ENCODE data around the gene DCTD.

Gene DCTD

GRCh38 chr4:182848685-182849084 is 68.5 kb downstream of the DCTD start:
- Histone ChIP-seq H3K4me2 (ENCODE audit: low read depth, low read length) (no peak overlapping the region), H3K4me1 (ENCODE audit: low read length) (no peaks in the 10 kb centered on the region), H3K9me2 (replicated peaks; ENCODE audit: insufficient read depth, low read length) (no peaks in the 10 kb centered on the region), H3K27me3 (replicated peaks; ENCODE audit: insufficient read depth, low read length) (no peaks in the 10 kb centered on the region), H3K36me3 (replicated peaks; ENCODE audit: insufficient read depth, low read length) (no peaks in the 10 kb centered on the region), H3F3A (ENCODE audit: insufficient read depth, low read length) (no peaks in the 10 kb centered on the region), H3K9me3 (replicated peaks; ENCODE audit: insufficient read depth, low read length) (no peaks in the 10 kb centered on the region), H2AFZ (ENCODE audit: low read length) (no peak overlapping the region), H3K4me3 (ENCODE audit: low read length) (no peak overlapping the region), H3K9ac (ENCODE audit: low read length) (no peak overlapping the region), H3K79me2 (ENCODE audit: low read length) (no peaks in the 10 kb centered on the region), H4K20me1 (ENCODE audit: insufficient read depth, low read length) (no peaks in the 10 kb centered on the region), H3K27ac (ENCODE audit: low read length) (no peak overlapping the region)
- TF ChIP-seq EZH2 (optimal IDR thresholded peaks at IDR 0.05; ENCODE audit: low read depth, low read length) (no peak), CTCF (IDR thresholded peaks at IDR 0.05; ENCODE audit: low read length) (no peak)
- DNase-seq = no peak

GRCh38 chr4:182847576-182848450 is 69.4 kb downstream of the DCTD start:
- Histone ChIP-seq H3K27ac (ENCODE audit: low read length) (no peak overlapping the region), H3K9me3 (replicated peaks; ENCODE audit: insufficient read depth, low read length) (no peaks in the 10 kb centered on the region), H4K20me1 (ENCODE audit: insufficient read depth, low read length) (no peaks in the 10 kb centered on the region), H3K27me3 (replicated peaks; ENCODE audit: insufficient read depth, low read length) (no peaks in the 10 kb centered on the region), H3K9ac (ENCODE audit: low read length) (no peak overlapping the region), H3K4me1 (ENCODE audit: low read length) (no peaks in the 10 kb centered on the region), H3K36me3 (replicated peaks; ENCODE audit: insufficient read depth, low read length) (no peaks in the 10 kb centered on the region), H3K9me2 (replicated peaks; ENCODE audit: insufficient read depth, low read length) (no peaks in the 10 kb centered on the region), H3K4me3 (ENCODE audit: low read length) (no peak overlapping the region), H3K79me2 (ENCODE audit: low read length) (no peaks in the 10 kb centered on the region), H3K4me2 (ENCODE audit: low read depth, low read length) (no peak overlapping the region), H2AFZ (ENCODE audit: low read length) (no peak overlapping the region), H3F3A (ENCODE audit: insufficient read depth, low read length) (no peaks in the 10 kb centered on the region)
- no peak for DNase-seq
- TF ChIP-seq EZH2phosphoT487 (IDR thresholded peaks at IDR 0.05; ENCODE audit: low read length) (no peak), CTCF (IDR thresholded peaks at IDR 0.05; ENCODE audit: low read length) (no peak), EZH2 (optimal IDR thresholded peaks at IDR 0.05; ENCODE audit: low read depth, low read length) (no peak)

- Histone ChIP-seq H3K9me3 (replicated peaks; ENCODE audit: insufficient read depth, low read length) (no peaks in the 10 kb centered on the region), H3K79me2 (ENCODE audit: low read length) (no peaks in the 10 kb centered on the region), H3K9me2 (replicated peaks; ENCODE audit: insufficient read depth, low read length) (no peaks in the 10 kb centered on the region), H3K27ac (ENCODE audit: low read length) (no peak overlapping the region), H3K9ac (ENCODE audit: low read length) (no peak overlapping the region), H3K36me3 (replicated peaks; ENCODE audit: insufficient read depth, low read length) (no peaks in the 10 kb centered on the region), H3K4me3 (ENCODE audit: low read length) (no peak overlapping the region), H4K20me1 (ENCODE audit: insufficient read depth, low read length) (no peaks in the 10 kb centered on the region), H2AFZ (ENCODE audit: low read length) (no peak overlapping the region), H3K4me2 (ENCODE audit: low read depth, low read length) (no peak overlapping the region), H3K4me1 (ENCODE audit: low read length) (no peaks in the 10 kb centered on the region), H3K27me3 (replicated peaks; ENCODE audit: insufficient read depth, low read length) (no peaks in the 10 kb centered on the region), H3F3A (ENCODE audit: insufficient read depth, low read length) (no peaks in the 10 kb centered on the region)
- DNase-seq = no peak
- no peak for TF ChIP-seq EZH2phosphoT487 (IDR thresholded peaks at IDR 0.05; ENCODE audit: low read length)
- no peak for TF ChIP-seq EZH2 (optimal IDR thresholded peaks at IDR 0.05; ENCODE audit: low read depth, low read length)
- TF ChIP-seq CTCF (IDR thresholded peaks at IDR 0.05; ENCODE audit: low read length) = no peak
Measured at GRCh38 chr4:182846036-182846435, 71.2 kb downstream of the DCTD start.

All from MM.1S (cell line).